DOHH2 (cell line): ENCODE data around the gene NPLOC4.

Experiments
- EZH2phosphoT487 ChIP-seq: fragments of 200-600 bp; sonication (generic); IDR thresholded peaks from 2 replicates; pipeline ENCODE4 v1.6.1; 2017; ENCODE audit warnings: borderline replicate concordance, mild to moderate bottlenecking, antibody characterized with exemption, low read length, moderate library complexity, mixed read lengths
- TF ChIP-seq, protein P1 (sequence below): fragments of 200-600 bp; sonication (generic); IDR thresholded peaks from one replicate; pipeline ENCODE4 v1.5.1; 2014; ENCODE audit warnings: antibody characterized with exemption, mild to moderate bottlenecking, low read depth, low read length; ENCODE audit not compliant: poor library complexity, severe bottlenecking

DNA sequence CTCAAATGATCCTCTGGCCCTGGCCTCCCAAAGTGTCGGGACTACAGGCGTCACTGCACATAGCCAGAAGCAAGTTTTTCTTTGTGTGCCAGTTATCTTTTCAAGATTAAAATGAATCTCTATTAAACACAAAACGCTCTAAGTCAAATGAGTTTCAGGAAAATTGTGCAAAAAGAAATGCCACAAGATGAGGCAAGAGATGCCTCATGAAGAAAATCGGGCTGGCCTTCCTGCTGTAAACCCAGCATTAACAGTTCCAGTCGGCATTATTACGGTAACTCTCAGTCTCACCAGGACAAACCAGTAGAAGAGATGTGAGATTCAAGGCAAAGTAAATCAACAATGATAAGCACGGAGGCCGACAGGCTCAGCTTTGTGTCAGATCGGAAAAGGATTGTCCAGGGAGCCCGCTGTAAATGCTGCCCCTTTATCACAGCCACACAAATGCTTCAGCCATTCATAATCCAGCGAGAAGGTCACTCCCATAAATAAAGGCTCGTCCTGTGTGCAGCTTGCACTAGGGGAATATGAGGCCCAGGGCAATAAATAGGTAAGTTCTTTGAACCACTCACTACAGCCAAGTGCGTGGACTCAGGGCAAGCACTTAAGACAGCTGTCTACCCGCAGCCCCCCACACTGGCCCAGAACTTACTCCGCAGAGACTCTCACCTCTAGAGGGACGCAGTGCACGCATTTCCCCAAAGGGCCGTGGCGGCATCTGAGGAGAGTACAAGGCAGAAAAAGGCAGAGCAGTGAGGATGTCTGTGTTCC is 27.2 kb downstream of the NPLOC4 start:
- TF ChIP-seq, protein P1, sequence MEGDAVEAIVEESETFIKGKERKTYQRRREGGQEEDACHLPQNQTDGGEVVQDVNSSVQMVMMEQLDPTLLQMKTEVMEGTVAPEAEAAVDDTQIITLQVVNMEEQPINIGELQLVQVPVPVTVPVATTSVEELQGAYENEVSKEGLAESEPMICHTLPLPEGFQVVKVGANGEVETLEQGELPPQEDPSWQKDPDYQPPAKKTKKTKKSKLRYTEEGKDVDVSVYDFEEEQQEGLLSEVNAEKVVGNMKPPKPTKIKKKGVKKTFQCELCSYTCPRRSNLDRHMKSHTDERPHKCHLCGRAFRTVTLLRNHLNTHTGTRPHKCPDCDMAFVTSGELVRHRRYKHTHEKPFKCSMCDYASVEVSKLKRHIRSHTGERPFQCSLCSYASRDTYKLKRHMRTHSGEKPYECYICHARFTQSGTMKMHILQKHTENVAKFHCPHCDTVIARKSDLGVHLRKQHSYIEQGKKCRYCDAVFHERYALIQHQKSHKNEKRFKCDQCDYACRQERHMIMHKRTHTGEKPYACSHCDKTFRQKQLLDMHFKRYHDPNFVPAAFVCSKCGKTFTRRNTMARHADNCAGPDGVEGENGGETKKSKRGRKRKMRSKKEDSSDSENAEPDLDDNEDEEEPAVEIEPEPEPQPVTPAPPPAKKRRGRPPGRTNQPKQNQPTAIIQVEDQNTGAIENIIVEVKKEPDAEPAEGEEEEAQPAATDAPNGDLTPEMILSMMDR, result no peak
- no peak for TF ChIP-seq EZH2phosphoT487
